AG04450 (cell line): ENCODE data around the gene MTHFD2. TPM values are rescaled to one million over a fixed set of nuclear protein-coding genes. Genes with fewer than 3 reads are reported as not detected.

Source experiments
- CTCF ChIA-PET: fragments of 300-600, 350-600 bp; formaldehyde crosslinking; extraction: SDS; loops from one replicate; lab custom pipeline; 2022; ENCODE audit warnings: antibody characterized with exemption, inconsistent platforms; lab: Charles Lee
- POLR2A ChIA-PET: fragments of 350-600 bp; formaldehyde crosslinking; extraction: SDS; loops from one replicate; lab custom pipeline; 2021; ENCODE audit warnings: antibody characterized with exemption, inconsistent platforms; lab: Yijun Ruan, JAX
- DNase-seq: peaks from one replicate; pipeline ENCODE4 v3.0.0-alpha.2; 2011; ENCODE audit warnings: low read depth, low spot score
- H3K27ac ChIP-seq: one replicate; pipeline ENCODE4 v1.5.1; 2012; ENCODE audit warnings: low read depth, low read length, control low read depth
- H3K27me3 ChIP-seq: one replicate; pipeline ENCODE4 v1.6.0; 2012; ENCODE audit warnings: low read length; ENCODE audit not compliant: control insufficient read depth, insufficient read depth
- H3K4me3 ChIP-seq: 2 replicates; pipeline ENCODE4 v1.5.1; 2011; ENCODE audit warnings: mild to moderate bottlenecking, low read depth, low read length, control low read depth
- H3K9me3 ChIP-seq: 2 replicates; pipeline ENCODE4 v1.5.1; 2012; ENCODE audit warnings: low read length; ENCODE audit not compliant: control insufficient read depth, insufficient read depth
- polyA minus RNA-seq: library from RNA; depleted of rRNA, polyadenylated mRNA; stranded (reverse); fragments of >200 nt; gene quantifications from 2 replicates; pipeline ENCODE4 v1.2.3, GENCODE V29; 2011; rRNA and poly(A)+ RNA removed
- polyA plus RNA-seq: library from polyadenylated mRNA; depleted of rRNA; stranded (reverse); fragments of >200 nt; gene quantifications from 2 replicates; pipeline ENCODE4 v1.2.3, GENCODE V29; 2011; rRNA removed
- TF ChIP-seq, protein P1 (sequence below): IDR thresholded peaks from 2 replicates; pipeline ENCODE4 v1.5.1; 2011; ENCODE audit warnings: low read depth, low read length, control low read depth, inconsistent platforms

Gene MTHFD2
- 234 and 299 TPM in 2 replicates for polyA plus RNA-seq
- 209 and 217 TPM in 2 replicates for polyA minus RNA-seq

DNA sequence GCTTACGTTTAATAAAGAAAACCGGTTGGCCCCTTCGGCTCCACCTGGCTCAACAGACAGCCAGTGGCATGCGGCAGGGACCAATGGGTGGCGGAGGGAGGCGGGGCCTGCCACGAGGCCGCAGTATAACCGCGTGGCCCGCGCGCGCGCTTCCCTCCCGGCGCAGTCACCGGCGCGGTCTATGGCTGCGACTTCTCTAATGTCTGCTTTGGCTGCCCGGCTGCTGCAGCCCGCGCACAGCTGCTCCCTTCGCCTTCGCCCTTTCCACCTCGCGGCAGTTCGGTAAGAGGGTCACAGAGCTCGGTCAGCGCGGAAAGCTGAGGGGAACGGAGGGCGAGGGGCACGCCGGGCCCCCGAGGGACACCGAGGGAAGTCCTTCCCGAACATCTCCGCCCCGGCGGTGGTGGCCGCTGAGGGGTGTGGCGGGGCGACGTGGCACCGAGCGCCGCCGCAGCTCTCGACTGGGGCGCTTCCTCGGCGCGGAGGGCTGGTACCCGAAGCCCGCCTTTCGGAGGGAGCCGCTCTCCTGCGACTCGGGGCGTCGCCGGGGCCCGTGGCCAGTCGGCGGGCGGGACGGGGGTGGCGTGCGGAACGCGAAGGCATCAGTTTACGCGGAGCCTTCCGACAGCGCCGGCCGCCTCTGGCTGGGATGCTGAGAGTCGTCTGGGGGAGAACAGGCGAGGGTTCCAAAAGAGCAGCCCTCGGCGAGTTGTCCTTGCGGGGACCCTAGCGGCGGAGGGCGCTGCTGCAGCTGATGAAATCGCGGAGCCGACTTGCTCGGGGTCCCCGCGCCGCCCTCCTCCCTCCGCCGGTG, at the start of gene MTHFD2:
Gene MTHFD2, plus strand, starts transcription at position 155 of the 814 bp plus-strand sequence. Its CDS starts 27 bp downstream, at position 182.
- DNase-seq: peak; percentile 94
- peak within 1 kb of the TSS; percentile 99 for H3K27ac ChIP-seq
- TF ChIP-seq, protein P1, sequence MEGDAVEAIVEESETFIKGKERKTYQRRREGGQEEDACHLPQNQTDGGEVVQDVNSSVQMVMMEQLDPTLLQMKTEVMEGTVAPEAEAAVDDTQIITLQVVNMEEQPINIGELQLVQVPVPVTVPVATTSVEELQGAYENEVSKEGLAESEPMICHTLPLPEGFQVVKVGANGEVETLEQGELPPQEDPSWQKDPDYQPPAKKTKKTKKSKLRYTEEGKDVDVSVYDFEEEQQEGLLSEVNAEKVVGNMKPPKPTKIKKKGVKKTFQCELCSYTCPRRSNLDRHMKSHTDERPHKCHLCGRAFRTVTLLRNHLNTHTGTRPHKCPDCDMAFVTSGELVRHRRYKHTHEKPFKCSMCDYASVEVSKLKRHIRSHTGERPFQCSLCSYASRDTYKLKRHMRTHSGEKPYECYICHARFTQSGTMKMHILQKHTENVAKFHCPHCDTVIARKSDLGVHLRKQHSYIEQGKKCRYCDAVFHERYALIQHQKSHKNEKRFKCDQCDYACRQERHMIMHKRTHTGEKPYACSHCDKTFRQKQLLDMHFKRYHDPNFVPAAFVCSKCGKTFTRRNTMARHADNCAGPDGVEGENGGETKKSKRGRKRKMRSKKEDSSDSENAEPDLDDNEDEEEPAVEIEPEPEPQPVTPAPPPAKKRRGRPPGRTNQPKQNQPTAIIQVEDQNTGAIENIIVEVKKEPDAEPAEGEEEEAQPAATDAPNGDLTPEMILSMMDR: peak; percentile 80
- ChIA-PET CTCF (interaction anchor here (2.6 kb wide), 1 partner anchor 20 kb away, joined by 13 read pairs; the partner anchor contains the start of gene MOB1A), POLR2A (interaction anchor here (1.0 to 2.3 kb wide), 6 partner anchors 9 to 272 kb away, joined by 3 to 25 read pairs (median 4); partner anchors contain the start of genes DGUOK and MOB1A)
- peaks cover 2% of the 10 kb centered on the region for H3K27me3 ChIP-seq
- peak within 1 kb of the TSS; percentile 97 for H3K4me3 ChIP-seq
- H3K9me3 ChIP-seq: no peaks in the 10 kb centered on the region; the same call in 1 of the 2 replicates

DNA sequence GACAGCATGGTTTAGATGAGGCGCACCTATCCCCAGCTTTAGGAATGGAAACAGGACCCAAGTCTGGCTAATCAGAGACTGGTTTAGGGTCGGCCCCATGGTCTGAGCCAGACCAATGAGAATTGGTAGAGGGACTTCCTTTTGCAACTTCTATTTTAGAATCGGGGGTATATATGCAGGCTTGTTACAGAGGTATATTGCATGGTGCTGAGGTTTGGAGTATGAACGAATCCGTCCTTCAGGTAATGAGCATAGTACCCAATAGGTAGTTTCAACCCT, 49.2 kb upstream of the MTHFD2 start:
- H3K27me3 ChIP-seq: no peaks in the 10 kb centered on the region
- TF ChIP-seq, protein P1: no peak
- H3K4me3 ChIP-seq: no peak overlapping the region
- DNase-seq: no peak
- ChIA-PET CTCF (interaction anchor here (1.4 to 3.7 kb wide), 4 partner anchors 29 to 326 kb away, joined by 3 to 30 read pairs (median 14); partner anchors contain the start of gene MOB1A), POLR2A (interaction anchor here (1.1 kb wide), 1 partner anchor 257 kb away, joined by 3 read pairs; the partner anchor contains the start of gene ACTG2)
- no peak overlapping the region for H3K27ac ChIP-seq
- H3K9me3 ChIP-seq: no peaks in the 10 kb centered on the region

DNA sequence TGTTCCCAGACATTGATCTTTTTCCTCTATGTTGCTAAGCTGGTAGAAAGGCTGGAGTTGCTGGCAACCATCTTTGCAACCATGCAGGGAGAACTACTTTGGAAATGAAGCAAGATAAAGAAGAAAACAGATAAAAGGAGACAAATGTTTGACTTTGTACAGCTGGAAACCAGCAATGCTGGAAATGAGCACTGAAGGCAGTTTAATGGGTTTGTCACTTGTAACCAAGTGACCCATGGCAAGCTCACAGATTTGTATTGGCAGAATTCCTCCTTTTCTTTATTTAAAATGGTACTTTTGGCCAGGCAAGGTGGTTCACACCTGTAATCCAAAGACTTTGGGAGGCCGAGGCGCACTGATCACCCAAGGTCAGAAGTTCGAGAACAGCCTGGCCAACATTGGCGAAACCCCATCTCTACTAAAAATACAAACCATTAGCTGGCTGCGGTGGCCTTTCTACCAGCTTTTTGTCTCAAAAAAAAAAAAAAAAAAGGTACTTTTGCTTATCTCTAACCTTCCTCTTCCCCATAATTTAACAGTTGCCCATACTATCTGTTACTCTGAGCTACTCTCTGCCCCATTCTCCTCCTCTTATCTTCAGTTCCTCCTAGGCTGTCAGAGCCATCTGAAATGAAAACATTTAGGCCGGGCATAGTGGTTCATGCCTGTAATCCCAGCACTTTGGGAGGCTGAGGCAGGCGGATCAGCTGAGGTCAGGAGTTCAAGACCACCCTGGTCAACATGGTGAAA, 48.7 kb upstream of the MTHFD2 start:
- Histone ChIP-seq H3K9me3 (no peaks in the 10 kb centered on the region), H3K27me3 (no peaks in the 10 kb centered on the region), H3K4me3 (no peak overlapping the region), H3K27ac (no peak overlapping the region)
- DNase-seq: no peak
- CTCF ChIA-PET: interaction anchor here (1.2 to 3.7 kb wide), 4 partner anchors 29 to 326 kb away, joined by 3 to 30 read pairs (median 10); partner anchors contain the start of genes MOB1A and STAMBP
- POLR2A ChIA-PET: interaction anchor here (0.7 kb wide), 1 partner anchor 16 kb away, joined by 6 read pairs; no protein-coding TSS in a partner anchor
- TF ChIP-seq, protein P1: no peak

DNA sequence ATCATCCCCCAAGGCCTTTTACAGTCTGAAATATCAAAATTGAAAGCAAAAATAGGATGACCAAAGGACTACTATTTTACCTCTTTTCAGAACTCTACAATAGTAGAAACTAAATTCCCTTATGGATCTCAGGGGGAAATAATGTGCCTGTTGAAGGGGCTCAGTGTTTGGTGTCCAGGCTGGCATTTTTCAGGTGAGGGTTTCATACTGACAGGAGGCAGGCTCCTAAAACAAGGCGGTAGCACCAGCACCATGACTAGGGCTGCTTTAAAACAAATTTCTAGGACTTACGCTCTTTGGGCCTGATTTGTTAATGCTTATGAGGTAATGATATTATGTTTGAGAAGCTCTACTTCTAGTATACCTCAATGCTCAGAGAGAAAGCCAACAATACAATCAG, 45.5 kb upstream of the MTHFD2 start:
- TF ChIP-seq, protein P1: no peak
- H3K27me3 ChIP-seq: no peaks in the 10 kb centered on the region
- POLR2A ChIA-PET: no interaction called here
- H3K9me3 ChIP-seq: no peaks in the 10 kb centered on the region
- H3K4me3 ChIP-seq: no peak overlapping the region
- H3K27ac ChIP-seq: no peak overlapping the region
- no peak for DNase-seq
- CTCF ChIA-PET: interaction anchor here (3.7 kb wide), 1 partner anchor 326 kb away, joined by 17 read pairs; no protein-coding TSS in a partner anchor
